K562 (cell line): ENCODE results near the gene RNFT2. TPM values are rescaled to one million over a fixed set of nuclear protein-coding genes. Genes with fewer than 3 reads are reported as not detected.

Experiments used
- ATAC-seq: fragments of 200-7000 bp; cut with Tn5 transposase; 3 replicates; pipeline ENCODE4 v1.9.1; 2020; ENCODE audit warnings: moderate library complexity
- BruUV-seq: library from RNA; stranded (reverse); fragments of 400-500 nt; replicated peaks from 2 replicates; lab custom pipeline; 2021; lab: Mats Ljungman, UMichigan
- CTCF ChIA-PET: fragments of 300-600 bp; formaldehyde crosslinking; extraction: SDS; loops from one replicate; lab custom pipeline; 2021; ENCODE audit warnings: low intra/inter-chr PET ratio; lab: Yijun Ruan, JAX
- POLR2A ChIA-PET: fragments of 300-600, 350-650 bp; sonication (Branson Sonifier 250); formaldehyde crosslinking; extraction: SDS; loops from one replicate; lab custom pipeline; 2021; ENCODE audit warnings: antibody characterized with exemption, inconsistent platforms; lab: Yijun Ruan, JAX
- DNase-seq, 4 experiments: peaks; one replicate each; pipeline versions ENCODE4 v3.0.0 to v3.0.0-alpha.2; 2011 to 2018; ENCODE audit warnings: low spot score in 3 of 4, mixed read lengths in 3 of 4; ENCODE audit errors: extremely low read depth in 1 of 4
- FAIRE-seq: peaks from 2 replicates; lab custom pipeline; 2011; peaks lifted over from hg19 to GRCh38; lab: Jason Lieb, UNC
- H2AFZ ChIP-seq: 2 replicates; pipeline ENCODE4 v1.6.0; 2011; ENCODE audit warnings: low read depth, low read length, control low read depth, inconsistent platforms
- H3K27ac ChIP-seq: fragments of 200-600 bp; 3 replicates; pipeline ENCODE4 v1.8.0; 2011; ENCODE audit warnings: low read depth, mild to moderate bottlenecking, control low read depth, inconsistent platforms, low read length, moderate library complexity, mixed read lengths; ENCODE audit errors: extremely low read depth
- H3K27me3 ChIP-seq, 2 experiments: fragments of 300-600 bp in 1 of 2; 2 replicates in 1 of 2; 3 replicates in 1 of 2; pipeline versions ENCODE4 v1.6.0 to v1.8.0; 2011; ENCODE audit warnings: inconsistent platforms in 2 of 2, low read length in 2 of 2, mild to moderate bottlenecking in 1 of 2, mixed read lengths in 1 of 2, moderate library complexity in 1 of 2; ENCODE audit not compliant: control insufficient read depth in 2 of 2, insufficient read depth in 2 of 2
- H3K36me3 ChIP-seq: fragments of 300-600 bp; 3 replicates; pipeline ENCODE4 v1.8.0; 2011; ENCODE audit warnings: mild to moderate bottlenecking, low read length, inconsistent platforms; ENCODE audit not compliant: control insufficient read depth, insufficient read depth
- H3K4me1 ChIP-seq, 2 experiments: fragments of 200-600 bp in 1 of 2; replicated peaks in 1 of 2; 2 replicates in 1 of 2; 3 replicates in 1 of 2; pipeline versions ENCODE4 v1.5.1 to v1.8.0; 2011; ENCODE audit warnings: inconsistent platforms in 2 of 2, low read length in 2 of 2, mild to moderate bottlenecking in 1 of 2, mixed read lengths in 1 of 2, moderate library complexity in 1 of 2; ENCODE audit not compliant: control insufficient read depth in 2 of 2, insufficient read depth in 2 of 2
- H3K4me2 ChIP-seq: 2 replicates; pipeline ENCODE4 v1.6.1; 2011; ENCODE audit warnings: low read length, control low read depth, inconsistent platforms, mixed read lengths; ENCODE audit not compliant: insufficient read depth
- H3K4me3 ChIP-seq: fragments of 200-600 bp; sonication (generic), shearing (Covaris generic); 2 replicates; pipeline ENCODE4 v1.5.1; 2016; ENCODE audit warnings: control low read depth, inconsistent platforms
- H3K79me2 ChIP-seq: fragments of 200-600 bp; 3 replicates; pipeline ENCODE4 v1.8.0; 2011; ENCODE audit warnings: low read length, inconsistent platforms; ENCODE audit not compliant: control insufficient read depth, insufficient read depth
- H3K9ac ChIP-seq, 2 experiments: 2 replicates each; pipeline versions ENCODE4 v1.6.0 to v1.6.1; 2011; ENCODE audit warnings: low read depth in 2 of 2, low read length in 2 of 2, control low read depth in 1 of 2, inconsistent platforms in 1 of 2, mild to moderate bottlenecking in 1 of 2, mixed read lengths in 1 of 2; ENCODE audit not compliant: insufficient read depth in 1 of 2
- H3K9me1 ChIP-seq: one replicate; pipeline ENCODE4 v1.6.0; 2011; ENCODE audit warnings: inconsistent platforms, mild to moderate bottlenecking, low read length, moderate library complexity; ENCODE audit not compliant: control insufficient read depth, insufficient read depth
- H3K9me3 ChIP-seq: replicated peaks from 2 replicates; pipeline ENCODE4 v1.5.1; 2011; ENCODE audit warnings: low read depth, low read length, inconsistent platforms; ENCODE audit not compliant: control insufficient read depth, insufficient read depth
- H4K20me1 ChIP-seq: replicated peaks from 2 replicates; pipeline ENCODE4 v1.6.1; 2011; ENCODE audit warnings: low read length, inconsistent platforms, mixed read lengths; ENCODE audit not compliant: control insufficient read depth, insufficient read depth
- E2F3 ChIP-seq: fragments of 250-450 bp; sonication (Bioruptor Pico); IDR thresholded peaks from 2 replicates; pipeline ENCODE4 v1.4.0; 2020; ENCODE audit warnings: mild to moderate bottlenecking
- ESRRB ChIP-seq: fragments of 250-450 bp; sonication (Bioruptor Pico); IDR thresholded peaks from 2 replicates; pipeline ENCODE4 v1.5.0; 2020; ENCODE audit warnings: mild to moderate bottlenecking, moderate library complexity, borderline replicate concordance
- GABPB2 ChIP-seq: fragments of 250-450 bp; sonication (Bioruptor Pico); conservative IDR thresholded peaks from 2 replicates; pipeline ENCODE4 v1.5.1; 2021; ENCODE audit warnings: mild to moderate bottlenecking
- HMGN3 ChIP-seq: IDR thresholded peaks from 2 replicates; pipeline ENCODE4 v1.6.1; 2011; ENCODE audit warnings: borderline replicate concordance, low read depth, mild to moderate bottlenecking, mixed read lengths, low read length; ENCODE audit not compliant: insufficient read length; ENCODE audit errors: extremely low read depth
- KAT2B ChIP-seq: IDR thresholded peaks from one replicate; pipeline ENCODE4 v1.6.1; 2012; ENCODE audit warnings: low read depth, mild to moderate bottlenecking, control low read depth, inconsistent platforms, low read length, moderate library complexity
- MAFF ChIP-seq: IDR thresholded peaks from 2 replicates; pipeline ENCODE4 v1.6.1; 2012; ENCODE audit warnings: low read length, improper control_type of control experiment
- POLR2AphosphoS2 ChIP-seq: IDR thresholded peaks from 2 replicates; pipeline ENCODE4 v1.6.1; 2012; ENCODE audit warnings: low read length, improper control_type of control experiment
- POLR2G ChIP-seq: fragments of 200-400 bp; formaldehyde crosslinking; IDR thresholded peaks from 2 replicates; pipeline ENCODE4 v1.6.1; 2017; ENCODE audit warnings: low read depth, mild to moderate bottlenecking, antibody characterized with exemption, low read length, moderate library complexity
- PTRF ChIP-seq: fragments of 450-650 bp; IDR thresholded peaks from 2 replicates; pipeline ENCODE4 v1.6.1; 2016; ENCODE audit warnings: mild to moderate bottlenecking, missing genetic modification characterization, missing compliant biosample characterization
- SIX5 ChIP-seq, 2 experiments: IDR thresholded peaks; 2 replicates each; pipeline ENCODE4 v1.6.1; 2011; ENCODE audit warnings: low read length in 2 of 2, borderline replicate concordance in 1 of 2, low read depth in 1 of 2, mild to moderate bottlenecking in 1 of 2, moderate library complexity in 1 of 2; ENCODE audit not compliant: insufficient read depth in 1 of 2
- SMARCB1 ChIP-seq: IDR thresholded peaks from 2 replicates; pipeline ENCODE4 v1.6.1; 2011; ENCODE audit warnings: improper control_type of control experiment, low read depth; ENCODE audit not compliant: insufficient read length
- WGBS: fragments of 100-300 bp; shearing (Covaris generic); methylation state at CpG from one replicate; pipeline ENCODE4 v1.1.6; 2016; ENCODE audit warnings: low coverage, mixed read lengths; ENCODE audit not compliant: insufficient coverage; ENCODE audit errors: missing lambda C conversion rate; 5-methylcytosine and 5-hydroxymethylcytosine counted together
- in situ Hi-C: fragments of 300-500 bp; cut with MboI; formaldehyde crosslinking; loops from 4 replicates; pipeline ENCODE4 v1.15.0; 2018; ENCODE audit warnings: inconsistent platforms, mixed read lengths
- intact Hi-C: fragments of 100-400 bp; cut with micrococcal nuclease; formaldehyde crosslinking; loops from 2 replicates; pipeline ENCODE4 v1.14.2; 2022
- polyA plus RNA-seq, 8 experiments: library from polyadenylated mRNA; depleted of rRNA in 4 of 8; stranded (reverse) in 5 of 8; unstranded in 3 of 8; fragments of >200 nt; fragmentation: Nextera tagmentation in 2 of 8; fragmentation: Illumina TruSeq in 1 of 8; extraction: Ambion mirVana in 2 of 8; extraction: Trizol in 1 of 8; gene quantifications; 2 replicates each; pipeline versions ENCODE4 v1.2.1 to v1.2.3, GENCODE V29; 2011 to 2014; ENCODE audit warnings: inconsistent platforms in 1 of 8, missing spikeins in 1 of 8
- total RNA-seq, 7 experiments: library from RNA; depleted of rRNA in 6 of 7; stranded (reverse); fragments of >200 nt in 6 of 7; fragmentation: Illumina TruSeq in 2 of 7; extraction: Trizol in 2 of 7; gene quantifications; 2 replicates each; pipeline versions ENCODE4 v1.2.1 to v1.2.3, GENCODE V29; 2011 to 2021; ENCODE audit warnings: low replicate concordance in 1 of 7
- TF ChIP-seq, protein P1 (sequence below): sonication (generic); formaldehyde crosslinking; IDR thresholded peaks from 2 replicates; pipeline ENCODE4 v1.8.0; 2022; ENCODE audit warnings: missing genetic modification reagents, mild to moderate bottlenecking, moderate library complexity, borderline replicate concordance
- TF ChIP-seq, protein P2 (sequence below): fragments of 250-450 bp; sonication (Bioruptor Pico); IDR thresholded peaks from 2 replicates; pipeline ENCODE4 v1.4.0; 2020
- TF ChIP-seq, protein P3 (sequence below): fragments of 450-650 bp; formaldehyde crosslinking; IDR thresholded peaks from 2 replicates; pipeline ENCODE4 v1.4.0; 2022; ENCODE audit warnings: mild to moderate bottlenecking, moderate library complexity

The RNFT2 gene
- total and polyA plus RNA-seq, 9 of the 15 experiments (the other 6 are each of a cell fraction or from before 2014, with no cell fraction given), result 3.6 to 26.3 (median 9.5) TPM

DNA sequence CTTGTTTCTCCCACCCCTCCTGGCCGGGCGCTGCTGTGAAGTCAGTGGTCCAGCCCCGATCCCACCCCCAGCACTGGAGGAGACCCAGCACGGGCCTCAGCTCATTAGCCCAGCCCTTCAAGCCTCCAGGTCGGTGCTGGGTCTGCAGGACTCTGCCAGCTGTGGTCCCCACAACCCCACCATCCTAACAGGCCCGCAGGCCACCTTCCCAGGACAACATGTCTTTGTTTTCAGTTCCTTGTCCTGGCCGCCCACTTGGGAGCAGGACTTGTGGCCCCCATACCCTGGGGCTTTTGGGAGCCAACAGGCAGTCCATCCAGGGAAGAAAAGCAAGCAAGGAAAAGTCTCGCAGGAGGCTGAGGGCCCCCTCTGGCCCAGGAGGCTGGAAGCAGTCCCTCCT is 83.2 kb downstream of the RNFT2 start:
- ATAC-seq (no peak), DNase-seq (no peak), FAIRE-seq (no peak)
- H3K9me3 ChIP-seq, result no peaks in the 10 kb centered on the region
- H3K79me2 ChIP-seq, result peaks cover 11% of the 10 kb centered on the region
- no peak overlapping the region for H3K4me2 ChIP-seq
- in situ Hi-C loops (no loop called here), intact Hi-C loops (no loop called here)
- H4K20me1 ChIP-seq, result no peaks in the 10 kb centered on the region
- H2AFZ ChIP-seq, result no peak overlapping the region
- H3K27me3 ChIP-seq, result no peaks in the 10 kb centered on the region
- POLR2A ChIA-PET, result interaction anchor here (0.6 kb wide), 2 partner anchors 36 to 180 kb away, joined by 3 to 4 read pairs; no protein-coding TSS in a partner anchor
- 44% methylated on average over 6 of the region's 8 CpGs for WGBS
- H3K9me1 ChIP-seq, result no peaks in the 10 kb centered on the region
- H3K4me3 ChIP-seq, result no peak overlapping the region
- CTCF ChIA-PET, result no interaction called here
- TF ChIP-seq, protein P1, sequence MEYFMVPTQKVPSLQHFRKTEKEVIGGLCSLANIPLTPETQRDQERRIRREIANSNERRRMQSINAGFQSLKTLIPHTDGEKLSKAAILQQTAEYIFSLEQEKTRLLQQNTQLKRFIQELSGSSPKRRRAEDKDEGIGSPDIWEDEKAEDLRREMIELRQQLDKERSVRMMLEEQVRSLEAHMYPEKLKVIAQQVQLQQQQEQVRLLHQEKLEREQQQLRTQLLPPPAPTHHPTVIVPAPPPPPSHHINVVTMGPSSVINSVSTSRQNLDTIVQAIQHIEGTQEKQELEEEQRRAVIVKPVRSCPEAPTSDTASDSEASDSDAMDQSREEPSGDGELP, result no peak
- TF ChIP-seq, protein P2, sequence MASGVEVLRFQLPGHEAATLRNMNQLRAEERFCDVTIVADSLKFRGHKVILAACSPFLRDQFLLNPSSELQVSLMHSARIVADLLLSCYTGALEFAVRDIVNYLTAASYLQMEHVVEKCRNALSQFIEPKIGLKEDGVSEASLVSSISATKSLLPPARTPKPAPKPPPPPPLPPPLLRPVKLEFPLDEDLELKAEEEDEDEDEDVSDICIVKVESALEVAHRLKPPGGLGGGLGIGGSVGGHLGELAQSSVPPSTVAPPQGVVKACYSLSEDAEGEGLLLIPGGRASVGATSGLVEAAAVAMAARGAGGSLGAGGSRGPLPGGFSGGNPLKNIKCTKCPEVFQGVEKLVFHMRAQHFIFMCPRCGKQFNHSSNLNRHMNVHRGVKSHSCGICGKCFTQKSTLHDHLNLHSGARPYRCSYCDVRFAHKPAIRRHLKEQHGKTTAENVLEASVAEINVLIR (CRISPR knock-in tag), result no peak
- TF ChIP-seq KAT2B (no peak), PTRF (no peak), E2F3 (no peak), MAFF (no peak), SMARCB1 (no peak), POLR2G (no peak), SIX5 (IDR thresholded peaks at IDR 0.05; ENCODE audit: borderline replicate concordance in 1 of 2, insufficient read depth in 1 of 2, low read depth in 1 of 2, low read length in 2 of 2) (no peak), GABPB2 (CRISPR knock-in tag) (no peak), ESRRB (CRISPR knock-in tag) (no peak), HMGN3 (no peak), POLR2AphosphoS2 (no peak)
- TF ChIP-seq, protein P3, sequence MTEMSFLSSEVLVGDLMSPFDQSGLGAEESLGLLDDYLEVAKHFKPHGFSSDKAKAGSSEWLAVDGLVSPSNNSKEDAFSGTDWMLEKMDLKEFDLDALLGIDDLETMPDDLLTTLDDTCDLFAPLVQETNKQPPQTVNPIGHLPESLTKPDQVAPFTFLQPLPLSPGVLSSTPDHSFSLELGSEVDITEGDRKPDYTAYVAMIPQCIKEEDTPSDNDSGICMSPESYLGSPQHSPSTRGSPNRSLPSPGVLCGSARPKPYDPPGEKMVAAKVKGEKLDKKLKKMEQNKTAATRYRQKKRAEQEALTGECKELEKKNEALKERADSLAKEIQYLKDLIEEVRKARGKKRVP (CRISPR knock-in tag), result no peak
- BruUV-seq, result no TSS peak
- no peaks in the 10 kb centered on the region for H3K36me3 ChIP-seq
- H3K27ac ChIP-seq, result no peak overlapping the region
- H3K4me1 ChIP-seq, result peaks cover 6 to 10% of the 10 kb centered on the region in 2 experiments; a peak in 3 of 5 replicates
- H3K9ac ChIP-seq, result no peak overlapping the region
